RWPE2 (cell line): ENCODE measurements around the gene TXNDC5.

Source experiments
- ATAC-seq: fragments of 200-7000 bp; cut with Tn5 transposase; 3 replicates; pipeline ENCODE4 v1.9.1; 2021; ENCODE audit warnings: low read depth
- DNase-seq: peaks from one replicate; pipeline ENCODE4 v3.0.0-alpha.2; 2020; ENCODE audit warnings: low spot score
- H3K27ac ChIP-seq: fragments of 450-650 bp; 2 replicates; pipeline ENCODE4 v1.5.1; 2017; ENCODE audit warnings: mild to moderate bottlenecking; ENCODE audit not compliant: poor library complexity, severe bottlenecking
- H3K27me3 ChIP-seq: fragments of 250-450 bp; sonication (Bioruptor Pico); 2 replicates; pipeline ENCODE4 v1.5.1; 2021; ENCODE audit warnings: mild to moderate bottlenecking, moderate library complexity; ENCODE audit not compliant: insufficient read depth, poor library complexity, severe bottlenecking
- H3K36me3 ChIP-seq: fragments of 250-450 bp; sonication (Bioruptor Pico); 2 replicates; pipeline ENCODE4 v1.5.1; 2020; ENCODE audit warnings: low read depth, mild to moderate bottlenecking, moderate library complexity
- H3K4me1 ChIP-seq: fragments of 250-450 bp; sonication (Bioruptor Pico); 2 replicates; pipeline ENCODE4 v1.5.1; 2021; ENCODE audit warnings: mild to moderate bottlenecking, moderate library complexity; ENCODE audit not compliant: insufficient read depth, poor library complexity, severe bottlenecking
- H3K4me3 ChIP-seq: fragments of 250-450 bp; sonication (Bioruptor Pico); 2 replicates; pipeline ENCODE4 v1.5.1; 2021; ENCODE audit warnings: mild to moderate bottlenecking, moderate library complexity; ENCODE audit not compliant: severe bottlenecking
- H3K9me3 ChIP-seq: fragments of 250-450 bp; sonication (Bioruptor Pico); 2 replicates; pipeline ENCODE4 v1.5.1; 2021; ENCODE audit warnings: mild to moderate bottlenecking, moderate library complexity; ENCODE audit not compliant: severe bottlenecking
- TF ChIP-seq, protein P1 (sequence below): fragments of 450-650 bp; IDR thresholded peaks from one replicate; pipeline ENCODE4 v1.5.1; 2017; ENCODE audit warnings: mild to moderate bottlenecking, moderate library complexity; ENCODE audit not compliant: poor library complexity, severe bottlenecking

Gene TXNDC5

DNA sequence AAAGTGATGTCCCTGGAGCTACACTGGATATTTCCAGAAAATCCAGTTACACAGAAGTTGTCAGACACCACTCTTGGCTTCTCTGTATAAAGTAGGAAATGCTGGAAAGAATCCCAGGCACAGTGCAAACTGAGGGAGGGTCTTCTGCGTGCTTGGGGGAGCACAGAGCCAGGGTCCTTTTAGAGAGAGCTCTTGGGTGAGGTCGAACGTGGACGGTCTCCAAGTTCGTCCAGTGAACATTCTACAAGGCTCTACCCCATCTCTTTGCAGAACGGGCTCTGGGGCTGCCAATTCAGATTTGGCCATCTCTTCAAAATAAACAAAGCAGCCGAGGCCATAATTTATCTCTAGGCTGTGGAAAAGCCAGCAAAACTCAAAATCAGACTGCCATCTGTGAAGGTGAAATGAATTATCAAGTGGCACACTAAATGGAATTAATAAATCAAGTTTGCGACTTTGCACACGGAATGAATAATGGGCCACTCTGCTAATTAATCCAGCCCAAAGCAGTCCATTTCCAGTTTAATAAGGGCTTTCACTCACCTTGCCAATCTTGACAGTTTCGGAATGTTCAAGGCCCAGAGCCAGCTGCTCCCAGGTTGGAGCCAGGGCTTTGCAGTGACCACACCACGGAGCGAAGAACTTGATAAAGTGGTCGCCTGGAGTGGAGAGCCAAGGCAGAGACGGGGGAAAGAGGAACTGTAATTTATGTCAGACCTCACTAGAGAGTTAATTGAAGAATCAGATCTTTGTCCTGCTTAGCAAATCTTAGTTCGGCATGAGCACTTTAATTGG, 19.3 kb downstream of the TXNDC5 start:
- no peaks in the 10 kb centered on the region for H3K27me3 ChIP-seq
- H3K4me3 ChIP-seq, result no peak overlapping the region
- DNase-seq (no peak), ATAC-seq (no peak)
- no peaks in the 10 kb centered on the region for H3K9me3 ChIP-seq
- H3K36me3 ChIP-seq, result peaks cover 92% of the 10 kb centered on the region
- no peak overlapping the region for H3K27ac ChIP-seq
- TF ChIP-seq, protein P1, sequence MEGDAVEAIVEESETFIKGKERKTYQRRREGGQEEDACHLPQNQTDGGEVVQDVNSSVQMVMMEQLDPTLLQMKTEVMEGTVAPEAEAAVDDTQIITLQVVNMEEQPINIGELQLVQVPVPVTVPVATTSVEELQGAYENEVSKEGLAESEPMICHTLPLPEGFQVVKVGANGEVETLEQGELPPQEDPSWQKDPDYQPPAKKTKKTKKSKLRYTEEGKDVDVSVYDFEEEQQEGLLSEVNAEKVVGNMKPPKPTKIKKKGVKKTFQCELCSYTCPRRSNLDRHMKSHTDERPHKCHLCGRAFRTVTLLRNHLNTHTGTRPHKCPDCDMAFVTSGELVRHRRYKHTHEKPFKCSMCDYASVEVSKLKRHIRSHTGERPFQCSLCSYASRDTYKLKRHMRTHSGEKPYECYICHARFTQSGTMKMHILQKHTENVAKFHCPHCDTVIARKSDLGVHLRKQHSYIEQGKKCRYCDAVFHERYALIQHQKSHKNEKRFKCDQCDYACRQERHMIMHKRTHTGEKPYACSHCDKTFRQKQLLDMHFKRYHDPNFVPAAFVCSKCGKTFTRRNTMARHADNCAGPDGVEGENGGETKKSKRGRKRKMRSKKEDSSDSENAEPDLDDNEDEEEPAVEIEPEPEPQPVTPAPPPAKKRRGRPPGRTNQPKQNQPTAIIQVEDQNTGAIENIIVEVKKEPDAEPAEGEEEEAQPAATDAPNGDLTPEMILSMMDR, result no peak
- no peaks in the 10 kb centered on the region for H3K4me1 ChIP-seq

DNA sequence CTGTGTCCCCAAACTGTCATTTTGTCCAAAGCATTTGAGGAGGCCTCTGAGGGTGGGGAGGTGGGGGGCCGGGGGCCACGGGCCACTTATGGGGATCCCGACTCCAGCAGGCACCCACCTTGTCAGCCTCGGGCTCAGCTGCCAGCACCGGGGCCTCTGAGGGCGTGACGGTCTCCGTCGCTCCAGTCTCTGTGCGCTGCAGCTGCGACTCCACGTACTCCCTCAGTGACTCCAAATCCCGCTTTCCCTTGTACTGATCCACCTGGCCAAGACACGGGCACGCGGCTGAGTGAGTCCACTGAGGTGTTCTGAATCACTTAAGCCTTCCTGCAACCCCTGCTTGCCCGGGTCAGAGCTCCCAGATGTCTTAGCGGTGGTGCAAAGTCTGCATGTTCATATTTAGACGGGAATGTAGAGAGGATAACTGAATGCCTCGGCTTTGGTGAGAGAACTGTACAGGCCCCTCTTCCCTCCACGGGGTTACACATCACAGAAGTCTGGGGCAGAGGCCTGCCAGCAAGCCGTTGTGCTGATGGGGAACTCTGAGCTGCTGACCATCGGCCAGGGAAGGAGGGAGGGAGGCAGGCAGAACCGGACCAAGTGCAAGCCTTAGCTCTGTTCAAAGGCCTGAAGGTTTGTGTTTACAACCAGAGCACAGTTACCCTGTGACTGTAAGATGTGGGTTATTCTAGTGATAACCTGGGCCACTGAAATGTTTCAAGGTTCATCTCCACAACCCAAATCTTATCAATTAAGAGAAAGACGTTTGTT, 21.8 kb downstream of the TXNDC5 start:
- no peaks in the 10 kb centered on the region for H3K27me3 ChIP-seq
- TF ChIP-seq, protein P1, result no peak
- no peak overlapping the region for H3K4me3 ChIP-seq
- ATAC-seq, result no peak
- no peak overlapping the region for H3K27ac ChIP-seq
- H3K9me3 ChIP-seq, result no peaks in the 10 kb centered on the region
- no peaks in the 10 kb centered on the region for H3K4me1 ChIP-seq
- H3K36me3 ChIP-seq, result peaks cover 97% of the 10 kb centered on the region
- no peak for DNase-seq

DNA sequence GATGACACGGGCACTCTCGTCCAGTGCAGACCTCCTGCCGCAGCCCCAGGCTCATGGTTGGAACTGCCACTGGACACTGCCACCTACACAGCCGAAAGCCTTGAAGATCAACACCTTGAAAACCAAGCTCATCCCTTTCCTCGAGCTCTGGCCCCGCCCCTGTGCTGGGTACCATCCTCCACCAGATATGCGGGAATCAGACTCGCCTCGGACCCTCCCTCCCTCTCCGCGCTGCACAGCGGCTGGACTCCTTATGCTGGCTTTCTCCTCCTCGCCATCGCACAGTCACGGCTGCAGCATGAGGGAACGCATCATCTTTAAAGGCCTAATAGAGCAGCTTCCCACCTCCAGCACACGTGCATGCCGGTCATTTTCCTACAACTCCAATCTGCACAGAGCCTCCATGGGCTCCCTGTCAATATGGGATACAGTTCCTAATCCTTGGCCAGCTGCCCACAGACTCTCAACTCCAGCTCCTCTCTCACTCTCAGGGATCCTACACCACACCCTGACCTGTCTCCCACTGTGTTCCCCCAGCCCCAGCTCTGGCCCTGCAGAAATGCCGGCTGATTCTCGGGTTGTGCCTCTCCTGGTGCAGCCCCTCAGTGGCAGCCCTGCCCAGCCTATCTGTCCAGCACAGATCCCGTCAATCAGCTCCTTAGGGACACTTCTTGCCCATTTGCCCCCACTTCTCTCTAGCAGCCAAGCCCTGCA, 23.2 kb downstream of the TXNDC5 start:
- H3K27ac ChIP-seq, result no peak overlapping the region
- TF ChIP-seq, protein P1, result no peak
- no peaks in the 10 kb centered on the region for H3K4me1 ChIP-seq
- H3K9me3 ChIP-seq, result no peaks in the 10 kb centered on the region
- no peak for ATAC-seq
- DNase-seq, result no peak
- peaks cover 97% of the 10 kb centered on the region for H3K36me3 ChIP-seq
- H3K27me3 ChIP-seq, result no peaks in the 10 kb centered on the region
- H3K4me3 ChIP-seq, result no peak overlapping the region

DNA sequence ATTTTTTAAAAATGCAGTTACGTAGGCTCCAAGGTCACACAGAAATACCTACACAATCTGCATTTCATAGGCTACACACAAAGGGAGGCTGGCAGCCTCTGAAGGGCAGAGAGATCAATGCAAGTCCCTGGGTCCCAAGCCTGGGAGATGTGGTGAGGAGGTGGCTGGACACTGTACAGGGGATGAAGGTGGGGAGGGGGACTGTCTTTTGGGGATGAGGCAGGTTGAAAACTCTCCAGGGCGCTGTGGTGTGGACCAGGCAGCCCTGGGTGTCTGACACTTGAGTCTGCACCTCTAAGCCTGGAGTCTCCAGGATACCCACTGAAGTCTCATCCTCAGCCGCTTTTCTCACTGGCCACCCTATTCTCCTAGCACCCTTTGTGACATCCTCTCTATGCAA, 24.5 kb downstream of the TXNDC5 start:
- Histone ChIP-seq H3K36me3 (peaks cover 97% of the 10 kb centered on the region), H3K4me3 (no peak overlapping the region), H3K4me1 (no peaks in the 10 kb centered on the region), H3K27ac (no peak overlapping the region), H3K27me3 (no peaks in the 10 kb centered on the region), H3K9me3 (no peaks in the 10 kb centered on the region)
- ATAC-seq (no peak), DNase-seq (no peak)
- TF ChIP-seq, protein P1, result no peak
